SK-N-MC (cell line): ENCODE results near the gene PCDHB2.

Experiments
- EZH2 ChIP-seq: fragments of 200-600 bp; sonication (generic); IDR thresholded peaks from one replicate; pipeline ENCODE4 v1.6.1; 2017; ENCODE audit warnings: antibody characterized with exemption
- FOXP2 ChIP-seq: optimal IDR thresholded peaks from 2 replicates; pipeline ENCODE3; 2011; ENCODE audit warnings: mild to moderate bottlenecking, moderate library complexity; ENCODE audit not compliant: insufficient read depth; ENCODE audit errors: extremely low read length, control extremely low read depth
- POLR2AphosphoS5 ChIP-seq: IDR thresholded peaks from 2 replicates; pipeline ENCODE4 v1.6.1; 2012; ENCODE audit warnings: mild to moderate bottlenecking, low read depth, low read length, borderline replicate concordance

DNA sequence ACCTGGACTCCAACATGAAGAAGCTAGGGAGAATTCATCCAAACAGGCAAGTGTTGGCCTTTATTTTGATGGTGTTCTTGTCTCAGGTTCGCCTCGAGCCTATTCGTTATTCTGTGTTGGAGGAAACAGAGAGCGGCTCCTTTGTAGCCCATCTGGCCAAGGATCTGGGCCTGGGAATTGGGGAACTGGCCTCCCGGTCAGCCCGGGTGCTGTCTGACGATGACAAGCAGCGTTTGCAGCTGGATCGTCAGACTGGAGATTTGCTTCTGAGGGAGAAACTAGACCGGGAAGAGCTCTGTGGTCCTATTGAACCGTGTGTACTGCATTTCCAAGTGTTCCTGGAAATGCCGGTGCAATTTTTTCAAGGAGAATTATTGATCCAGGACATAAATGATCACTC, 27.6 kb downstream of the PCDHB2 start:
- TF ChIP-seq POLR2AphosphoS5: no peak
- no peak for TF ChIP-seq EZH2
- no peak for TF ChIP-seq FOXP2
